HepG2 (cell line): ENCODE data around the gene HYCC2. TPM values are rescaled to one million over a fixed set of nuclear protein-coding genes. Genes with fewer than 3 reads are reported as not detected.

Experiments used
- ATAC-seq: fragments of 200-7000 bp; cut with Tn5 transposase; 3 replicates; pipeline ENCODE4 v1.9.1; 2020; ENCODE audit warnings: mild to moderate bottlenecking, moderate library complexity
- BruUV-seq: library from RNA; stranded (reverse); fragments of 400-500 nt; replicated peaks from 2 replicates; lab custom pipeline; 2021; lab: Mats Ljungman, UMichigan
- CTCF ChIA-PET: fragments of 300-600 bp; formaldehyde crosslinking; extraction: SDS; loops from one replicate; lab custom pipeline; 2021; ENCODE audit warnings: low total read pairs, inconsistent platforms, low intra/inter-chr PET ratio; lab: Yijun Ruan, JAX
- POLR2A ChIA-PET: fragments of 350-600 bp; sonication (Branson Sonifier 250); formaldehyde crosslinking; loops from one replicate; lab custom pipeline; 2020; ENCODE audit warnings: antibody characterized with exemption, inconsistent platforms; lab: Yijun Ruan, JAX
- DNase-seq: peaks from one replicate; pipeline ENCODE4 v3.0.0-alpha.2; 2015; ENCODE audit warnings: low spot score
- FAIRE-seq: peaks from 3 replicates; lab custom pipeline; 2011; peaks lifted over from hg19 to GRCh38; lab: Jason Lieb, UNC
- H2AFZ ChIP-seq: one replicate; pipeline ENCODE4 v1.6.1; 2011; ENCODE audit warnings: low read length, inconsistent platforms
- H3K27ac ChIP-seq: fragments of 300-600 bp; 3 replicates; pipeline ENCODE4 v1.8.0; 2011; ENCODE audit warnings: mixed run types, mild to moderate bottlenecking, mixed read lengths, low read length, inconsistent platforms; ENCODE audit not compliant: insufficient read depth; ENCODE audit errors: extremely low read length
- H3K27me3 ChIP-seq, 2 experiments: fragments of 200-600 bp in 1 of 2; 2 replicates in 1 of 2; 3 replicates in 1 of 2; pipeline versions ENCODE4 v1.6.0 to v1.8.0; 2011; ENCODE audit warnings: low read length in 2 of 2, mild to moderate bottlenecking in 2 of 2, moderate library complexity in 2 of 2, inconsistent platforms in 1 of 2; ENCODE audit not compliant: insufficient read depth in 2 of 2, control insufficient read depth in 1 of 2
- H3K36me3 ChIP-seq, 2 experiments: fragments of 200-600 bp in 1 of 2; replicated peaks in 1 of 2; 2 replicates in 1 of 2; 3 replicates in 1 of 2; pipeline versions ENCODE4 v1.5.1 to v1.8.0; 2011; ENCODE audit warnings: low read length in 2 of 2, inconsistent platforms in 1 of 2; ENCODE audit not compliant: insufficient read depth in 2 of 2, control insufficient read depth in 1 of 2
- H3K4me1 ChIP-seq: 2 replicates; pipeline ENCODE4 v1.5.1; 2012; ENCODE audit warnings: low read length, inconsistent platforms; ENCODE audit not compliant: insufficient read depth
- H3K4me2 ChIP-seq: 2 replicates; pipeline ENCODE4 v1.6.0; 2011; ENCODE audit warnings: low read depth, low read length, inconsistent platforms
- H3K4me3 ChIP-seq, 3 experiments: fragments of 200-600 bp in 1 of 3; sonication (generic), shearing (Covaris generic) in 1 of 3; replicated peaks in 1 of 3; 2 replicates each; pipeline ENCODE4 v1.5.1; 2011 to 2016; ENCODE audit warnings: low read length in 3 of 3, inconsistent platforms in 2 of 3, low read depth in 2 of 3, mild to moderate bottlenecking in 2 of 3, control low read depth in 1 of 3, mixed read lengths in 1 of 3; ENCODE audit not compliant: insufficient read depth in 1 of 3
- H3K79me2 ChIP-seq: one replicate; pipeline ENCODE4 v1.6.1; 2011; ENCODE audit warnings: low read length, inconsistent platforms; ENCODE audit not compliant: insufficient read depth
- H3K9ac ChIP-seq: 2 replicates; pipeline ENCODE4 v1.6.0; 2011; ENCODE audit warnings: mild to moderate bottlenecking, low read depth, low read length, inconsistent platforms; ENCODE audit not compliant: insufficient read depth
- H3K9me3 ChIP-seq: 2 replicates; pipeline ENCODE4 v1.5.1; 2012; ENCODE audit warnings: mild to moderate bottlenecking, low read length
- H4K20me1 ChIP-seq: 2 replicates; pipeline ENCODE4 v1.6.0; 2011; ENCODE audit warnings: inconsistent platforms, mild to moderate bottlenecking, low read length, moderate library complexity; ENCODE audit not compliant: insufficient read depth
- AFF4 ChIP-seq: sonication (generic); formaldehyde crosslinking; IDR thresholded peaks from 2 replicates; pipeline ENCODE4 v1.4.0; 2020; ENCODE audit warnings: missing genetic modification reagents
- BCL6 ChIP-seq: IDR thresholded peaks from 2 replicates; pipeline ENCODE4 v1.6.1; 2016; ENCODE audit warnings: missing genetic modification reagents, missing compliant biosample characterization
- BORCS8-MEF2B ChIP-seq: sonication (generic); formaldehyde crosslinking; IDR thresholded peaks from 2 replicates; pipeline ENCODE4 v1.8.0; 2022; ENCODE audit warnings: mild to moderate bottlenecking, missing genetic modification reagents
- HDAC2 ChIP-seq: sonication (generic); formaldehyde crosslinking; IDR thresholded peaks from 2 replicates; pipeline ENCODE4 v1.4.0; 2020; ENCODE audit warnings: missing genetic modification reagents
- KDM6A ChIP-seq: IDR thresholded peaks from 2 replicates; pipeline ENCODE4 v1.6.1; 2016; ENCODE audit warnings: low read depth
- MXD1 ChIP-seq: sonication (generic); formaldehyde crosslinking; IDR thresholded peaks from 2 replicates; pipeline ENCODE4 v1.4.0; 2020; ENCODE audit warnings: mild to moderate bottlenecking, missing genetic modification reagents
- NFE2L2 ChIP-seq: fragments of 150-350 bp; IDR thresholded peaks from 2 replicates; pipeline ENCODE4 v1.6.1; 2014; ENCODE audit warnings: low read length
- RELA ChIP-seq: sonication (generic); formaldehyde crosslinking; IDR thresholded peaks from 2 replicates; pipeline ENCODE4 v1.4.0; 2020; ENCODE audit warnings: missing genetic modification reagents
- SNAPC2 ChIP-seq: sonication (generic); formaldehyde crosslinking; IDR thresholded peaks from 2 replicates; pipeline ENCODE4 v1.8.1; 2022; ENCODE audit warnings: mild to moderate bottlenecking, missing genetic modification reagents
- SRY ChIP-seq: sonication (generic); formaldehyde crosslinking; IDR thresholded peaks from 2 replicates; pipeline ENCODE4 v1.8.0; 2022; ENCODE audit warnings: mild to moderate bottlenecking, missing genetic modification reagents
- ZC3H13 ChIP-seq: sonication (generic); formaldehyde crosslinking; IDR thresholded peaks from 2 replicates; pipeline ENCODE4 v1.8.1; 2023; ENCODE audit warnings: mild to moderate bottlenecking, missing genetic modification reagents, moderate library complexity
- ZFP36L1 ChIP-seq: sonication (generic); formaldehyde crosslinking; IDR thresholded peaks from 2 replicates; pipeline ENCODE4 v1.8.0; 2022; ENCODE audit warnings: mild to moderate bottlenecking, missing genetic modification reagents, moderate library complexity
- ZNF17 ChIP-seq: sonication (generic); formaldehyde crosslinking; IDR thresholded peaks from 2 replicates; pipeline ENCODE4 v1.5.0; 2020; ENCODE audit warnings: mild to moderate bottlenecking, missing genetic modification reagents
- ZNF30 ChIP-seq: sonication (generic); formaldehyde crosslinking; IDR thresholded peaks from 2 replicates; pipeline ENCODE4 v1.5.0; 2020; ENCODE audit warnings: mild to moderate bottlenecking, missing genetic modification reagents
- ZNF44 ChIP-seq: sonication (generic); formaldehyde crosslinking; IDR thresholded peaks from 2 replicates; pipeline ENCODE4 v1.5.1; 2020; ENCODE audit warnings: mild to moderate bottlenecking, missing genetic modification reagents
- ZNF597 ChIP-seq: sonication (generic); formaldehyde crosslinking; IDR thresholded peaks from 2 replicates; pipeline ENCODE4 v1.5.0; 2020; ENCODE audit warnings: missing genetic modification reagents
- WGBS: methylation state at CpG from one replicate; pipeline ENCODE4 v1.1.6; 2017; ENCODE audit warnings: low lambda C conversion rate; 5-methylcytosine and 5-hydroxymethylcytosine counted together
- in situ Hi-C: cut with HindIII; loops from 2 replicates; pipeline ENCODE4 v1.10.0; 2017; ENCODE audit warnings: low pct_unique_long_range_greater_than_20kb; ENCODE audit not compliant: extremely low pct_ligation_motif_present
- intact Hi-C: fragments of 100-400 bp; cut with micrococcal nuclease; formaldehyde crosslinking; loops from one replicate; pipeline ENCODE4 v1.10.0; 2022; ENCODE audit not compliant: unreplicated experiment
- polyA plus RNA-seq, 8 experiments: library from polyadenylated mRNA; depleted of rRNA in 3 of 8; stranded (reverse) in 7 of 8; unstranded in 1 of 8; fragments of >200 nt; fragmentation: Illumina TruSeq in 4 of 8; extraction: Trizol in 4 of 8; gene quantifications; 2 replicates each; pipeline versions ENCODE4 v1.2.1 to v1.2.3, GENCODE V29; 2011 to 2016; ENCODE audit warnings: low read depth in 4 of 8, missing spikeins in 1 of 8, mixed read lengths in 1 of 8; ENCODE audit not compliant: insufficient read depth in 1 of 8
- total RNA-seq, 5 experiments: library from RNA; depleted of rRNA; stranded (reverse); fragments of >200 nt; fragmentation: Illumina TruSeq; extraction: Trizol; gene quantifications; 2 replicates each; pipeline ENCODE4 v1.2.3, GENCODE V29; 2016; ENCODE audit warnings: low read depth in 1 of 5

Gene HYCC2
- total and polyA plus RNA-seq, 2 of the 13 experiments (the other 11 are each of a cell fraction or from before 2014, with no cell fraction given), result 4.7 to 13.9 TPM

- TF ChIP-seq AFF4 (CRISPR knock-in tag), result no peak
- TF ChIP-seq ZFP36L1 (CRISPR knock-in tag), result no peak
- TF ChIP-seq RELA (CRISPR knock-in tag), result no peak
- no peak for TF ChIP-seq BCL6 (CRISPR knock-in tag)
- no peak for TF ChIP-seq ZC3H13 (CRISPR knock-in tag)
- no peak for TF ChIP-seq NFE2L2
- no peak for TF ChIP-seq ZNF30 (CRISPR knock-in tag)
- TF ChIP-seq BORCS8-MEF2B, result no peak
- TF ChIP-seq HDAC2, result no peak
These were observed 13.4 kb upstream of the HYCC2 start (continued) for GRCh38 chr2:201084863-201085262.

- Histone ChIP-seq H3K9me3 (no peaks in the 10 kb centered on the region), H4K20me1 (no peaks in the 10 kb centered on the region), H3K36me3 (peaks cover 0 to 12% of the 10 kb centered on the region in 2 experiments; a peak in 2 of 5 replicates), H3K4me3 (no peak overlapping the region), H2AFZ (no peak overlapping the region), H3K9ac (no peak overlapping the region), H3K27ac (no peak overlapping the region), H3K4me2 (no peak overlapping the region), H3K4me1 (peaks cover 9% of the 10 kb centered on the region), H3K79me2 (peaks cover 26% of the 10 kb centered on the region), H3K27me3 (no peaks in the 10 kb centered on the region; a peak in 1 of 5 replicates)
- TF ChIP-seq MXD1 (CRISPR knock-in tag) (no peak), ZNF44 (no peak), SNAPC2 (CRISPR knock-in tag) (no peak), SRY (CRISPR knock-in tag) (no peak), ZNF17 (no peak), ZNF597 (CRISPR knock-in tag) (no peak), KDM6A (CRISPR knock-in tag) (no peak)
- DNase-seq, result no peak
- ChIA-PET POLR2A (no interaction called here), CTCF (no interaction called here)
- ATAC-seq, result no peak
- in situ Hi-C loops, result loop anchor here (5.0 kb wide), 3 partner anchors 42 to 168 kb away; partner anchors contain the start of gene CFLAR
- WGBS, result 97% methylated on average over 7 of the region's 7 CpGs
- intact Hi-C loops, result no loop called here
- FAIRE-seq, result no peak
- no TSS peak for BruUV-seq
These were observed 3.5 kb upstream of the HYCC2 start for GRCh38 chr2:201074996-201075395.
